SK-N-SH treated with all-trans-retinoic acid at 6 μM for 48 hours (cell line): ENCODE results near the gene CYTH4.
A peak's percentile ranks its signal among the peaks of the same experiment; 100 is the strongest.
"Not testable (repeated sequence)": the region's sequence is repeated elsewhere in the genome, so short reads cannot be mapped to it uniquely, and the experiment has no call there.

Source experiments
- ATAC-seq: fragments of 200-7000 bp; cut with Tn5 transposase; 3 replicates; pipeline ENCODE4 v1.9.1; 2020; ENCODE audit warnings: mild to moderate bottlenecking, moderate library complexity
- ARNTL ChIP-seq: fragments of 450-650 bp; formaldehyde crosslinking; IDR thresholded peaks from 2 replicates; pipeline ENCODE4 v1.5.0; 2020; ENCODE audit warnings: low read depth, mild to moderate bottlenecking, moderate library complexity, borderline replicate concordance
- BACH2 ChIP-seq: fragments of 250-450 bp; sonication (Bioruptor Pico); IDR thresholded peaks from 2 replicates; pipeline ENCODE4 v1.9.0; 2021; ENCODE audit warnings: mild to moderate bottlenecking, borderline replicate concordance
- CREB5 ChIP-seq: fragments of 250-450 bp; sonication (Bioruptor Pico); IDR thresholded peaks from 2 replicates; pipeline ENCODE4 v1.5.1; 2020; ENCODE audit warnings: low read depth, mild to moderate bottlenecking, moderate library complexity
- CSRNP3 ChIP-seq: fragments of 250-450 bp; sonication (Bioruptor Pico); IDR thresholded peaks from 2 replicates; pipeline ENCODE4 v1.5.1; 2021; ENCODE audit warnings: mild to moderate bottlenecking, moderate library complexity
- ESRRG ChIP-seq: fragments of 250-450 bp; sonication (Bioruptor Pico); IDR thresholded peaks from 2 replicates; pipeline ENCODE4 v1.6.1; 2021; ENCODE audit warnings: mild to moderate bottlenecking
- GLIS3 ChIP-seq: fragments of 250-450 bp; sonication (Bioruptor Pico); IDR thresholded peaks from 2 replicates; pipeline ENCODE4 v1.5.0; 2020; ENCODE audit warnings: mild to moderate bottlenecking, moderate library complexity
- ISL1 ChIP-seq: fragments of 250-450 bp; sonication (Bioruptor Pico); IDR thresholded peaks from 2 replicates; pipeline ENCODE4 v2.1.2; 2022; ENCODE audit warnings: mild to moderate bottlenecking, moderate library complexity
- OSR1 ChIP-seq: fragments of 250-450 bp; sonication (Bioruptor Pico); IDR thresholded peaks from 2 replicates; pipeline ENCODE4 v1.8.0; 2022; ENCODE audit warnings: moderate library complexity, mild to moderate bottlenecking, inconsistent platforms
- PATZ1 ChIP-seq: fragments of 250-450 bp; sonication (Bioruptor Pico); IDR thresholded peaks from 2 replicates; pipeline ENCODE4 v1.8.0; 2020; ENCODE audit warnings: mild to moderate bottlenecking, moderate library complexity, borderline replicate concordance
- POU6F1 ChIP-seq: fragments of 250-450 bp; sonication (Bioruptor Pico); IDR thresholded peaks from 2 replicates; pipeline ENCODE4 v1.8.0; 2021; ENCODE audit warnings: low read depth, mild to moderate bottlenecking, moderate library complexity, borderline replicate concordance
- PPARA ChIP-seq: fragments of 250-450 bp; sonication (Bioruptor Pico); IDR thresholded peaks from 2 replicates; pipeline ENCODE4 v1.5.0; 2020; ENCODE audit warnings: mild to moderate bottlenecking, borderline replicate concordance
- RARB ChIP-seq: fragments of 250-450 bp; sonication (Bioruptor Pico); IDR thresholded peaks from 2 replicates; pipeline ENCODE4 v1.8.0; 2021; ENCODE audit warnings: mild to moderate bottlenecking, moderate library complexity
- TCF4 ChIP-seq: fragments of 250-450 bp; sonication (Bioruptor Pico); IDR thresholded peaks from 2 replicates; pipeline ENCODE4 v1.8.0; 2021; ENCODE audit warnings: mild to moderate bottlenecking, moderate library complexity, borderline replicate concordance
- TOX ChIP-seq: fragments of 250-450 bp; sonication (Bioruptor Pico); IDR thresholded peaks from 2 replicates; pipeline ENCODE4 v1.8.0; 2021; ENCODE audit warnings: mild to moderate bottlenecking, moderate library complexity, borderline replicate concordance
- TSHZ2 ChIP-seq: fragments of 250-450 bp; sonication (Bioruptor Pico); IDR thresholded peaks from 2 replicates; pipeline ENCODE4 v1.5.0; 2020; ENCODE audit warnings: mild to moderate bottlenecking, moderate library complexity
- ZC3H10 ChIP-seq: fragments of 250-450 bp; sonication (Bioruptor Pico); IDR thresholded peaks from 2 replicates; pipeline ENCODE4 v1.5.1; 2021; ENCODE audit warnings: mild to moderate bottlenecking, moderate library complexity
- ZFP3 ChIP-seq: fragments of 250-450 bp; sonication (Bioruptor Pico); IDR thresholded peaks from 2 replicates; pipeline ENCODE4 v1.5.0; 2020; ENCODE audit warnings: mild to moderate bottlenecking, moderate library complexity
- ZFP30 ChIP-seq: fragments of 450-650 bp; formaldehyde crosslinking; IDR thresholded peaks from 2 replicates; pipeline ENCODE4 v1.5.0; 2022; ENCODE audit warnings: mild to moderate bottlenecking, moderate library complexity
- ZNF565 ChIP-seq: fragments of 450-650 bp; formaldehyde crosslinking; conservative IDR thresholded peaks from 2 replicates; pipeline ENCODE4 v1.5.0; 2020; ENCODE audit warnings: low read depth, mild to moderate bottlenecking, moderate library complexity
- ZNF70 ChIP-seq: fragments of 450-650 bp; formaldehyde crosslinking; IDR thresholded peaks from 2 replicates; pipeline ENCODE4 v1.5.0; 2020; ENCODE audit warnings: mild to moderate bottlenecking, moderate library complexity
- ZNF8 ChIP-seq: fragments of 450-650 bp; formaldehyde crosslinking; IDR thresholded peaks from 2 replicates; pipeline ENCODE4 v1.5.0; 2020; ENCODE audit warnings: mild to moderate bottlenecking, moderate library complexity

Gene CYTH4

GRCh38 chr22:37249986-37250385 is 32.3 kb upstream of the CYTH4 start:
- TF ChIP-seq CSRNP3 (no peak), ZNF70 (CRISPR knock-in tag) (no peak), GLIS3 (CRISPR knock-in tag) (no peak), POU6F1 (CRISPR knock-in tag) (no peak), ZFP3 (CRISPR knock-in tag) (no peak), PATZ1 (CRISPR knock-in tag) (no peak), ARNTL (CRISPR knock-in tag) (no peak), ISL1 (CRISPR knock-in tag) (no peak), TOX (CRISPR knock-in tag) (no peak), ZC3H10 (CRISPR knock-in tag) (no peak), CREB5 (CRISPR knock-in tag) (no peak), TCF4 (no peak), OSR1 (CRISPR knock-in tag) (no peak), BACH2 (no peak), ZNF565 (CRISPR knock-in tag) (no peak)
- no peak for ATAC-seq

- not testable (repeated sequence) for ATAC-seq
These were observed 30.5 kb upstream of the CYTH4 start for GRCh38 chr22:37251836-37252235.

- ATAC-seq: peak; percentile 66
- TF ChIP-seq TOX (CRISPR knock-in tag) (no peak), ZNF8 (CRISPR knock-in tag) (no peak), POU6F1 (CRISPR knock-in tag) (no peak), ZNF70 (CRISPR knock-in tag) (no peak), CSRNP3 (no peak), GLIS3 (CRISPR knock-in tag) (no peak), CREB5 (CRISPR knock-in tag) (no peak), ZFP30 (no peak), RARB (CRISPR knock-in tag) (no peak), BACH2 (no peak), TCF4 (no peak), TSHZ2 (no peak), ZFP3 (CRISPR knock-in tag) (no peak), PPARA (CRISPR knock-in tag) (no peak), ESRRG (no peak)
These were observed 29.1 kb upstream of the CYTH4 start for GRCh38 chr22:37253126-37253660.
